ENCODE data around the gene CLMN.

Gene CLMN

DNA sequence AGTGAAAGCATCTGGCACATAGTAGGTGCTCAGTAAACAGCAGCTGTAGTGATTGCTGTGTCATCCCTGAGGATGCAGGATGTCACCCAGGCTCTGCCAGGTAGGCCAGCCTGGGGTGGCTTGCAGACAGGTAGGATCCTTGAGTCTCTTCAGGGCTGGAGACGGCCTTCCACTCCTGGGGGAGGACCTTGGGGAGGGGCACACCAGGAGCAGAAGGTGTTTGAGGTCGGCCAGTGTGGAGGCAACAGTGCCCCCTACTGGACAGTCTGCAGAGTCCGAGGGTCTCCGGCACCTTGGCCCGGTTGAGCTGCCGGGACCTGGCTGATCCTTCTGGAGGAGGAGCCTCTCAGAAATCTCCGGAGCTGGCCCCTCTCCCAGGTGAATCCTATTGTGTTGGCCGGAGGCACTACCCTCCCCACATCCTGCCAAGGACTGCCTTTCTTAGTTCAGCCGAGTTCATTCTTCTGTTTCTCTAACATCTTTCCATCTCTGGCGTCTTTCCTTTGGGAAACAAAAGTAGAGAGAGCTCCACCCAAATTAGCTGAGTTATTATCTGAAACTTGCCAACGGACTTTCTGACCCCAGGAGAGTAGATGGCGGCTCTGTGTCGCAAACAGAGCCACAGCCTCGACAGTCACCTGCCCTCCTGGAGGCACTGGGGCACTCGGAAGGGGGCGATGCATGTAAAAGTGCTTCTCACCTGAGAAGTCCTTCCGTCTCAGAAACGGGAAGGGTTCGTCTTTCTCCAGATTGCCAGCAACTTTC lies 41.8 kb upstream of the CLMN start:
- no peak overlapping the region for H3K27ac ChIP-seq

DNA sequence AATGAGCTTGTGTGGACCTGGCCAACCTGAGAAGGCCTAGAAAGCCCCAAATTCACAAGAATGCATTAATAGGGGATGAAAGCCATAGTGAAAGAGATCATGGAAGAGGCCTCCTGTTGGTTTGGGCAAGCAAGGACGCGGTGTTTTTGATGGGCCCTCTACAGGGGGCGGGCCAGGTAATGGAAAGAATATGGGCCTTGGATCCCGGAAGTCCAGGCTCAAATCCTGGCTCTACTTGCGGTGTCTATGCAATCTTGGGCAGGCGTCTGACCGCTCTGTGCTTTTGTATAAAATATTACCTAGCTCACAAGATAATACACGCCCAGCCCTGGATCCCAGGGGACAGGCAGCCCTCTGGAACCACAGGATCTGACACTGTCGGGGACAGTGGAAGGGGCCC lies 41.1 kb upstream of the CLMN start:
- no peak for DNase-seq (ENCODE audit: low spot score)

More for the DNA sequence above, 41.8 kb upstream of the CLMN start:
- no peak for DNase-seq (ENCODE audit: low spot score)
- TF ChIP-seq, protein P1, sequence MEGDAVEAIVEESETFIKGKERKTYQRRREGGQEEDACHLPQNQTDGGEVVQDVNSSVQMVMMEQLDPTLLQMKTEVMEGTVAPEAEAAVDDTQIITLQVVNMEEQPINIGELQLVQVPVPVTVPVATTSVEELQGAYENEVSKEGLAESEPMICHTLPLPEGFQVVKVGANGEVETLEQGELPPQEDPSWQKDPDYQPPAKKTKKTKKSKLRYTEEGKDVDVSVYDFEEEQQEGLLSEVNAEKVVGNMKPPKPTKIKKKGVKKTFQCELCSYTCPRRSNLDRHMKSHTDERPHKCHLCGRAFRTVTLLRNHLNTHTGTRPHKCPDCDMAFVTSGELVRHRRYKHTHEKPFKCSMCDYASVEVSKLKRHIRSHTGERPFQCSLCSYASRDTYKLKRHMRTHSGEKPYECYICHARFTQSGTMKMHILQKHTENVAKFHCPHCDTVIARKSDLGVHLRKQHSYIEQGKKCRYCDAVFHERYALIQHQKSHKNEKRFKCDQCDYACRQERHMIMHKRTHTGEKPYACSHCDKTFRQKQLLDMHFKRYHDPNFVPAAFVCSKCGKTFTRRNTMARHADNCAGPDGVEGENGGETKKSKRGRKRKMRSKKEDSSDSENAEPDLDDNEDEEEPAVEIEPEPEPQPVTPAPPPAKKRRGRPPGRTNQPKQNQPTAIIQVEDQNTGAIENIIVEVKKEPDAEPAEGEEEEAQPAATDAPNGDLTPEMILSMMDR (IDR thresholded peaks at IDR 0.05) = peak; percentile 23
- H3K4me3 ChIP-seq = peak overlapping the region; percentile 27

DNA sequence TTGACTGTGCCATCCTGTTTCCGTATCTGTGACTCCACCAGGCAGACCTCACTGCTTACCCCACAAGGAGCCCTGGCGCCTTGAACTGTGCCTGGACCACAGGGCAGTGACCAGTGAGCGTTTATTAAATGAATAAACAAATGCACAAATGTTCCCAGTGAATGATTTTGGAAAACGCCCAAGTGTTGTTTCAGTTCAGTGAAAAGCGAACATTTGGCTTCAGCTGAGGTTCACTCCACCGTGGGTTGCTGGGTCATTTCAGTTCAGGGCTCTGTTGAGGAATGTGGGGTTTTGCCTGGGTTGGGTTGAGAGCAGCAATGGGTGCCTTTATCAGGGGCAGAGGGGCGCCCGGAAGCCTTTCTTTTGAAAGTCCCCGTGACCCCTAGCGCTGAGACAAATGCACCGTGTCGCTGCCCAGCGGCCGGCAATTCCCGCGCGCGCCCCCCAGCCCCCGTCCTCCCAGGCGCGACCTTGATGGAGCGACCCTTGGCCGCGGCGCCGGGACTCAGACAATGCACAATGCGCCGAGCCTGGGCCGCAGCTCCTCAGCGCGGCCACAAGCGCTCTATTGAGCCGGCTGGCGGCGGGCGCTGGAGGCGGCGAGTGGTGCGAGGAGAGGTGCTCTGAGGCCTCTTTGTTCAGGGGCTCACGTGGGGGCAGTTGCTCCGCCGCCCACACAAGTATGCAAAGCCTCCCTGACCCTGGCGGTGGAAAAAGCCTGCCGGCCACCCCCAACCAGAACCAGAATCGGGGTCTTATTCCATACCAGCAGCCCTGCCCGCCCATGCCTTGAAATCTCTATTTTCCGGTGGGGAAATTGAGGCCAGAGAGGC lies 40.5 kb upstream of the CLMN start:
- TF ChIP-seq, protein P1 (IDR thresholded peaks at IDR 0.05) = no peak
- Histone ChIP-seq H3K4me3 (peak overlapping the region; percentile 31), H3K27ac (no peak overlapping the region)
- DNase-seq (ENCODE audit: low spot score) = no peak

More for the DNA sequence above, 41.1 kb upstream of the CLMN start:
- no peak overlapping the region for H3K4me3 ChIP-seq
- TF ChIP-seq, protein P1 (IDR thresholded peaks at IDR 0.05) = no peak
- no peak overlapping the region for H3K27ac ChIP-seq

DNA sequence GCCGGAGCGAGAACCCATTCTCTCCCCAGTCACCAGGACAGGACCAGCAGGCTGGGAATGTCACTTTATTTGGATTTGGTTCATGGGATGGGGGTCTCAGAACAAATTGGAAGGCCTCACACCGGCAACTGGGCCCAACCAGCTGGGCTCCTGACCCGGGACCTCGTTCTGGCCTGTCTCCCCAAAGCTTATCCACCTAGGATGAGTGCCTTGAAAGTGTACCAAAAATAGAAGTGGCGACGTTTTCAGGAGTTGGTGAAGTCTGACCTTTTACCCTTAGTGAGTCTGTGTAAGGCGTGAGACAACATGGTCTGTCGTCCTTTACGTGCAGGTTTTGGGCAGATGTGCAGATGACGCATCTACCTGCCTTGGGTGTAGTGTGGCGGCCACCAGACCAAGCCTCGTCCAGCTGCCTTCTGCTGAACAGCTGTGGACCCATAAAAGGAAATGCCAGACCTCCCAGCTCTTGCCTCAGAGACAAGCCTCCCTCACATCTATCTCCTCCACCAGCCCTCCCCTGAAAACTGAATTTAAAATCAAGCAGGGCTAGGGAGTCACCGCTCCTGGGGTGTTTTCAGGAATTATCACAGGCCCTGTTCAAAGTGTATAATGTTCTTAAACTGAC lies 36.6 kb upstream of the CLMN start:
- no peak overlapping the region for H3K27ac ChIP-seq
- DNase-seq (ENCODE audit: low spot score) = no peak
- TF ChIP-seq, protein P1 (IDR thresholded peaks at IDR 0.05) = no peak
- H3K4me3 ChIP-seq = no peak overlapping the region

DNA sequence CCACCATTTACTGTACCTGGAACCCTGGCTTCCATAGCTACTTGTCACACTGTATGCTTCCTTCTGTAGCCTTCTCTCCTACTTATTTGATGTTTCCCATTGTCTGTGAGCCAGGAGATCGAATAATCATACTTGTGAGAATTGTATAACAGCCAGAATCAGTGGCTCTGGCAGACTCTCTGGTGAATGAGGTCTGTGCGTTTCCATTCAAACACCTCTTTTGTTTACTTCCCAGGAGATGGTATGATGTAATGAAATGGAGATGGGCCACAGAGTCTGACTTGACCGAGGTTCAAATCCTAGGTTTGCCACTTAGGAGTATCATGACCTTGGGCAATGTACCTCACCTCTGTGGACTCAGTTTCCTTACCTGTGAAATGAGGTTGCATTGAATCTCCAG lies 35.7 kb upstream of the CLMN start:
- TF ChIP-seq, protein P1 (IDR thresholded peaks at IDR 0.05) = no peak
- no peak overlapping the region for H3K27ac ChIP-seq
- no peak for DNase-seq (ENCODE audit: low spot score)
- no peak overlapping the region for H3K4me3 ChIP-seq

DNA sequence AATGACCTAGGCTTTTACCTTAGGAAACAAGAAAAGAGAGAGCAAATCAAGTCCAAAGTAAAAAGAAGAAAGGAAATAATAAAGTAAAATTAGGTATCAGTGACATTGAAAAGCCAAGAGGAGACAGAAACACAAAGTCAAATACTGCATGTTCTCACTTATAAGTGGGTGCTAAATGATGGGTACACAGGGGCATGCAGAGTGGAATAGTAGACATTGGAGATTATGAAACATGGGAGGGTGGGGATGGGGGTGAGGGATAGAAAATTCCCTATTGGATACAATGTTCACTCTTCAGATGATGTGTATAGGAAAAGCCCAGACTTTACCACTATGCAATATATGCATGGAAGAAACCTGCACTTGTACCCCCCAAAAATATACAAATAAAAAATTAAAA lies 35.1 kb upstream of the CLMN start:
- no peak for DNase-seq (ENCODE audit: low spot score)
- H3K27ac ChIP-seq = no peak overlapping the region
- no peak overlapping the region for H3K4me3 ChIP-seq
- TF ChIP-seq, protein P1 (IDR thresholded peaks at IDR 0.05) = no peak
